B cell (primary cell): ENCODE results near the gene GRAMD2A. TPM values are rescaled to one million over a fixed set of nuclear protein-coding genes. Genes with fewer than 3 reads are reported as not detected.
A peak's percentile ranks its signal among the peaks of the same experiment; 100 is the strongest.

Experiments
- ATAC-seq: fragments of 200-7000 bp; cut with Tn5 transposase; one replicate; pipeline ENCODE4 v1.10.0; 2021; ENCODE audit warnings: low read depth, mild to moderate bottlenecking, moderate number of reproducible peaks, moderate library complexity
- CTCF ChIA-PET: fragments of 350-600 bp; sonication (Branson Sonifier 250); formaldehyde crosslinking; loops from one replicate; lab custom pipeline; 2021; ENCODE audit warnings: antibody characterized with exemption, inconsistent platforms; lab: Charles Lee
- POLR2A ChIA-PET: fragments of 350-600 bp; sonication (Branson Sonifier 250); formaldehyde crosslinking; loops from one replicate; lab custom pipeline; 2021; ENCODE audit warnings: antibody characterized with exemption; lab: Charles Lee
- DNase-seq: peaks from one replicate; pipeline ENCODE4 v3.0.0; 2013
- H2AFZ ChIP-seq: 2 replicates; pipeline ENCODE4 v1.6.1; 2012; ENCODE audit warnings: mild to moderate bottlenecking, low read depth, low read length; ENCODE audit not compliant: insufficient read depth, poor library complexity, severe bottlenecking
- H3K27ac ChIP-seq, 2 donors: 1 replicate in 1 of 2; 2 replicates in 1 of 2; pipeline ENCODE4 v1.5.1; 2012 to 2013; ENCODE audit warnings: low read length in 2 of 2, mild to moderate bottlenecking in 2 of 2, moderate library complexity in 1 of 2
- H3K27me3 ChIP-seq, 4 experiments: fragments of 200-600 bp in 1 of 4; sonication (generic) in 1 of 4; replicated peaks in 1 of 4; 1 replicate in 2 of 4; 2 replicates in 2 of 4; pipeline versions ENCODE4 v1.6.1 to v1.7.0; 2013 to 2016; ENCODE audit warnings: low read length in 3 of 4, mild to moderate bottlenecking in 2 of 4, mixed read lengths in 1 of 4, moderate library complexity in 1 of 4; ENCODE audit not compliant: insufficient read depth in 4 of 4, control insufficient read depth in 3 of 4; ENCODE audit errors: control extremely low read depth in 1 of 4
- H3K36me3 ChIP-seq, 2 experiments: replicated peaks in 1 of 2; 1 replicate in 1 of 2; 2 replicates in 1 of 2; pipeline versions ENCODE4 v1.6.1 to v1.7.1; 2013; ENCODE audit warnings: low read length in 1 of 2; ENCODE audit not compliant: insufficient read depth in 2 of 2, control insufficient read depth in 1 of 2; ENCODE audit errors: control extremely low read depth in 1 of 2, extremely low read depth in 1 of 2
- H3K4me1 ChIP-seq, 2 donors: fragments of 200-600 bp in 1 of 2; sonication (generic) in 1 of 2; 1 replicate in 1 of 2; 2 replicates in 1 of 2; pipeline versions ENCODE4 v1.5.1 to v1.6.1; 2013 to 2017; ENCODE audit warnings: low read length in 2 of 2; ENCODE audit not compliant: control insufficient read depth in 2 of 2, insufficient read depth in 2 of 2
- H3K4me2 ChIP-seq: replicated peaks from 2 replicates; pipeline ENCODE3; 2012; ENCODE audit warnings: mild to moderate bottlenecking, low read depth, low read length; ENCODE audit not compliant: poor library complexity, severe bottlenecking
- H3K4me3 ChIP-seq, 5 experiments: fragments of 200-600 bp in 1 of 5; sonication (generic) in 1 of 5; 1 replicate in 3 of 5; 2 replicates in 2 of 5; pipeline versions ENCODE4 v1.5.1 to v1.7.0; 2011 to 2016; ENCODE audit warnings: low read length in 4 of 5, mild to moderate bottlenecking in 4 of 5, low read depth in 2 of 5, control low read depth in 1 of 5, moderate library complexity in 1 of 5; ENCODE audit not compliant: insufficient read depth in 1 of 5; ENCODE audit errors: control extremely low read depth in 1 of 5, extremely low read depth in 1 of 5
- H3K79me2 ChIP-seq: fragments of 200-600 bp; sonication (generic); one replicate; pipeline ENCODE4 v1.6.0; 2016; ENCODE audit warnings: low read length; ENCODE audit not compliant: control insufficient read depth, insufficient read depth
- H3K9ac ChIP-seq: fragments of 200-600 bp; sonication (generic); 2 replicates; pipeline ENCODE4 v1.6.1; 2017; ENCODE audit warnings: mild to moderate bottlenecking, low read length, moderate library complexity
- H3K9me3 ChIP-seq, 3 donors: one replicate each; pipeline versions ENCODE4 v1.6.1 to v1.7.1; 2013; ENCODE audit warnings: low read length in 2 of 3; ENCODE audit not compliant: control insufficient read depth in 2 of 3, insufficient read depth in 1 of 3; ENCODE audit errors: control extremely low read depth in 1 of 3
- H4K20me1 ChIP-seq: 2 replicates; pipeline ENCODE4 v1.6.0; 2012; ENCODE audit warnings: mild to moderate bottlenecking, low read length; ENCODE audit not compliant: insufficient read depth, control insufficient read depth, poor library complexity, severe bottlenecking
- H3K27ac Mint-ChIP-seq: one replicate; pipeline ENCODE4 v1.8.0; 2021; ENCODE audit warnings: mixed read lengths
- H3K27me3 Mint-ChIP-seq: one replicate; pipeline ENCODE4 v1.8.0; 2021; ENCODE audit warnings: mixed read lengths
- H3K4me1 Mint-ChIP-seq: one replicate; pipeline ENCODE4 v1.8.0; 2021; ENCODE audit warnings: mixed read lengths
- H3K4me3 Mint-ChIP-seq: one replicate; pipeline ENCODE4 v1.8.0; 2021; ENCODE audit warnings: mixed read lengths
- H3K9me3 Mint-ChIP-seq: one replicate; pipeline ENCODE4 v1.8.0; 2022; ENCODE audit warnings: mixed read lengths; ENCODE audit not compliant: insufficient read depth
- CTCF ChIP-seq: fragments of 200-600 bp; IDR thresholded peaks from one replicate; pipeline ENCODE4 v1.8.0; 2022; ENCODE audit warnings: antibody characterized with exemption, mild to moderate bottlenecking
- EZH2 ChIP-seq: IDR thresholded peaks from 2 replicates; pipeline ENCODE4 v1.6.1; 2012; ENCODE audit warnings: borderline replicate concordance, low read depth, mild to moderate bottlenecking, moderate library complexity, low read length; ENCODE audit not compliant: insufficient read depth, poor library complexity, severe bottlenecking
- WGBS: methylation state at CpG from one replicate; pipeline ENCODE4 v1.1.5; 2013; ENCODE audit warnings: missing lambda C conversion rate; ENCODE audit not compliant: insufficient coverage; 5-methylcytosine and 5-hydroxymethylcytosine counted together
- intact Hi-C: fragments of 100-400 bp; cut with micrococcal nuclease; formaldehyde crosslinking; loops from one replicate; pipeline ENCODE4 v1.10.0; 2022
- polyA plus RNA-seq: library from polyadenylated mRNA; depleted of rRNA; stranded (reverse); fragments of >200 nt; gene quantifications from 2 replicates; pipeline ENCODE4 v1.2.3, GENCODE V29; 2012
- total RNA-seq, 2 donors: library from RNA; stranded (reverse); fragments of 120-200 nt in 1 of 2; gene quantifications; 1 replicate in 1 of 2; 2 replicates in 1 of 2; pipeline versions ENCODE4 v1.2.3 to v1.2.4, GENCODE V29; 2013 to 2022

GRAMD2A gene
- total and polyA plus RNA-seq, 2 donors (not counting 1 experiment from before 2014, with no cell fraction given): not detected

DNA sequence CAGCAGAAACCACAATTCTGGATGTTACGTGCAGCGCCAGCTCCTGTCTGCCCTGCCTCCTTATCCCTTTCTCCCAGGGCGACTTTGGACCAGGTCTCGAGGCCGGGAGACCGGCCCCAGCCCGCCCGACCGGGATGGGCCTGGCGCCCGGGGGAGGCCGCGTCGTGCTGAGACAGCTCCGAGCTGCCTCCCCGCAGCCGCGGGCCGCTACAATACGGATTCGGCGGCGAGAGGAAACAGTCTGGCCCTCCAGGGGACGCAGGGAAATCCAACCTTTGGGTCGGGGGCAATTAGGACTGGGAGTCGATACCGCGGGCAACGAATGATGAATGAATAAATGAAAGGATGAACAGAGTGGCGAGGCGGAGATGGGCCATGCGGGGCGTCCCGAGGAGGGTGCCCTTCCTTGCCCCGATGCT lies 537 bp downstream of the GRAMD2A start:
- Mint-ChIP-seq H3K27ac (no peak overlapping the region), H3K9me3 (no peaks in the 10 kb centered on the region), H3K4me3 (peak overlapping the region; percentile 71), H3K4me1 (peaks cover 21% of the 10 kb centered on the region), H3K27me3 (peaks cover 27% of the 10 kb centered on the region)
- no peak for DNase-seq
- CTCF ChIA-PET: interaction anchor here (0.6 to 9.5 kb wide), 5 partner anchors 10 to 453 kb away, joined by 3 to 137 read pairs (median 3); partner anchors contain the start of gene PKM
- H3K9ac ChIP-seq: peak overlapping the region; percentile 23
- no peaks in the 10 kb centered on the region for H3K9me3 ChIP-seq
- peaks cover 6 to 10% of the 10 kb centered on the region in 2 donors for H3K4me1 ChIP-seq
- H3K4me2 ChIP-seq: peak overlapping the region; percentile 68
- intact Hi-C loops: loop anchor here (5.0 kb wide), 1 partner anchor 335 kb away; no protein-coding TSS in a partner anchor
- ATAC-seq: no peak
- H3K27me3 ChIP-seq: peaks cover 0 to 26% (median 5%) of the 10 kb centered on the region in 4 experiments
- H3K4me3 ChIP-seq: peak overlapping the region in 2 of 5 experiments; percentile 11 to 26
- peaks cover 18% of the 10 kb centered on the region for H4K20me1 ChIP-seq
- no peak overlapping the region for H3K27ac ChIP-seq
- POLR2A ChIA-PET: no interaction called here
- peaks cover 9 to 37% of the 10 kb centered on the region in 2 experiments for H3K36me3 ChIP-seq
- TF ChIP-seq CTCF (no peak), EZH2 (no peak)
- H2AFZ ChIP-seq: peak overlapping the region; percentile 58
- WGBS: 29% methylated on average over 35 of the region's 35 CpGs
- no peaks in the 10 kb centered on the region for H3K79me2 ChIP-seq

DNA sequence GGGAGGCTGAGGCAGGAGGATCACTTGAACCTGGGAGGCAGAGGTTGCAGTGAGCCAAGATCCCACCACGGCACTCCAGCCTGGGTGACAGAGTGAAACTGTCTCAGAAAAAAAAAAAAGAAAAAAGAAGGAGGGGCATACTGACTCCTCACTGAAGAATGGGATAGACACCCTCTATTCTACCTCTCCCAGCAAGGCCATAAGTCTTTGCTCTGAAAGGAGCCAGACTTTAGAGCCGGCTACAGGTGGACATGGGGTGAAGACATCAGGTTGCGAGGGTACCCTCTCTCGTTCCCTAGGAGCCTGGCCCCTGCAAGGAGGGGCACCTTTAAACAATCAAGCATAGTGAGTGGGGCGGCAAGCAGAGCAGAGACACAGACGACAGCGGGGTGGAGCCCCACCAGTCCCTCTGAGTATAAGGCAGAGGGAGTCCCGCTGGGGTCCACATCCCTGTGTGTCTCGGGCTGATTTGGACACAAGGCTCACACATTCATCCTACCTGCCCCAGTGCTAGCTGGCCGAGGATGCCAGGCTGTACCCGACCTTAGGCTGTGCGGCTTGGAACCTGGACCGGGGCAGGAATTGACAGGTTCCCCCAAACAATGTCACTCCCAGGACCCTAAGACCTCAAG lies 1.1 kb downstream of the GRAMD2A start:
- H2AFZ ChIP-seq: no peak overlapping the region
- H3K4me2 ChIP-seq: peak overlapping the region; percentile 68
- ATAC-seq (no peak), DNase-seq (peak; percentile 26)
- intact Hi-C loops: loop anchor here (5.0 kb wide), 1 partner anchor 336 kb away; no protein-coding TSS in a partner anchor
- H3K79me2 ChIP-seq: no peaks in the 10 kb centered on the region
- H3K9ac ChIP-seq: no peak overlapping the region
- Mint-ChIP-seq H3K4me1 (peaks cover 19% of the 10 kb centered on the region), H3K27me3 (peaks cover 27% of the 10 kb centered on the region), H3K27ac (no peak overlapping the region), H3K9me3 (no peaks in the 10 kb centered on the region), H3K4me3 (peak overlapping the region; percentile 47)
- peaks cover 0 to 26% (median 5%) of the 10 kb centered on the region in 4 experiments for H3K27me3 ChIP-seq
- H3K4me1 ChIP-seq: peaks cover 6 to 10% of the 10 kb centered on the region in 2 donors
- peaks cover 18% of the 10 kb centered on the region for H4K20me1 ChIP-seq
- POLR2A ChIA-PET: no interaction called here
- H3K4me3 ChIP-seq: no peak overlapping the region
- 91% methylated on average over 9 of the region's 13 CpGs for WGBS
- no peak overlapping the region for H3K27ac ChIP-seq
- no peaks in the 10 kb centered on the region for H3K9me3 ChIP-seq
- no peak for TF ChIP-seq CTCF
- no peak for TF ChIP-seq EZH2
- H3K36me3 ChIP-seq: peaks cover 6 to 33% of the 10 kb centered on the region in 2 experiments
- CTCF ChIA-PET: interaction anchor here (0.6 to 9.5 kb wide), 5 partner anchors 9 to 453 kb away, joined by 3 to 137 read pairs (median 3); partner anchors contain the start of genes PKM and SENP8
